Neuronal stem cell (in vitro differentiated cells): ENCODE results near the gene OR56B1.

Source experiments
- DNase-seq: peaks from one replicate; pipeline ENCODE4 v3.0.0-alpha.2; 2013; ENCODE audit warnings: low spot score
- H2AFZ ChIP-seq: one replicate; pipeline ENCODE4 v1.6.1; 2013; ENCODE audit warnings: mild to moderate bottlenecking, low read length, inconsistent platforms
- H2AK5ac ChIP-seq: 2 replicates; pipeline ENCODE4 v1.6.1; 2013; ENCODE audit warnings: low read depth, mild to moderate bottlenecking, inconsistent platforms, low read length, moderate library complexity, mixed read lengths
- H2BK120ac ChIP-seq: 2 replicates; pipeline ENCODE4 v1.6.1; 2013; ENCODE audit warnings: low read depth, mild to moderate bottlenecking, inconsistent platforms, low read length, moderate library complexity, mixed read lengths
- H2BK12ac ChIP-seq: one replicate; pipeline ENCODE4 v1.6.1; 2013; ENCODE audit warnings: low read length, inconsistent platforms
- H2BK15ac ChIP-seq: 2 replicates; pipeline ENCODE4 v1.6.1; 2013; ENCODE audit warnings: mild to moderate bottlenecking, low read length, inconsistent platforms, mixed read lengths
- H2BK5ac ChIP-seq: one replicate; pipeline ENCODE4 v1.6.1; 2013; ENCODE audit warnings: inconsistent platforms, mild to moderate bottlenecking, low read length, moderate library complexity
- H3K14ac ChIP-seq: one replicate; pipeline ENCODE4 v1.6.1; 2013; ENCODE audit warnings: low read length, inconsistent platforms
- H3K18ac ChIP-seq: 2 replicates; pipeline ENCODE4 v1.6.1; 2013; ENCODE audit warnings: low read length, inconsistent platforms
- H3K23ac ChIP-seq: 2 replicates; pipeline ENCODE4 v1.6.1; 2013; ENCODE audit warnings: low read depth, mild to moderate bottlenecking, mixed read lengths, low read length, inconsistent platforms; ENCODE audit not compliant: poor library complexity
- H3K27ac ChIP-seq: replicated peaks from 3 replicates; pipeline ENCODE4 v1.5.1; 2013; ENCODE audit warnings: low read length, inconsistent platforms
- H3K27me3 ChIP-seq, 3 experiments: 2 replicates each; pipeline ENCODE4 v1.6.1; 2013; ENCODE audit warnings: low read length in 3 of 3, mild to moderate bottlenecking in 2 of 3, inconsistent platforms in 1 of 3, low read depth in 1 of 3, mixed read lengths in 1 of 3, moderate library complexity in 1 of 3; ENCODE audit not compliant: control insufficient read depth in 3 of 3, insufficient read depth in 3 of 3
- H3K36me3 ChIP-seq, 2 donors: replicated peaks in 1 of 2; 2 replicates each; pipeline ENCODE4 v1.6.1; 2013; ENCODE audit warnings: low read length in 2 of 2; ENCODE audit not compliant: control insufficient read depth in 2 of 2, insufficient read depth in 2 of 2
- H3K4ac ChIP-seq: 2 replicates; pipeline ENCODE4 v1.6.1; 2013; ENCODE audit warnings: inconsistent platforms, mild to moderate bottlenecking, low read length, moderate library complexity
- H3K4me1 ChIP-seq, 2 donors: 1 replicate in 1 of 2; 2 replicates in 1 of 2; pipeline ENCODE4 v1.6.1; 2013; ENCODE audit warnings: low read length in 2 of 2, low read depth in 1 of 2; ENCODE audit not compliant: control insufficient read depth in 2 of 2, insufficient read depth in 1 of 2
- H3K4me2 ChIP-seq: one replicate; pipeline ENCODE4 v1.6.1; 2013; ENCODE audit warnings: mild to moderate bottlenecking, low read length, inconsistent platforms; ENCODE audit not compliant: insufficient read depth, poor library complexity, severe bottlenecking
- H3K4me3 ChIP-seq, 2 donors: 2 replicates each; pipeline ENCODE4 v1.5.1; 2013; ENCODE audit warnings: low read length in 2 of 2, mild to moderate bottlenecking in 2 of 2, inconsistent platforms in 1 of 2, moderate library complexity in 1 of 2
- H3K79me1 ChIP-seq: one replicate; pipeline ENCODE4 v1.6.1; 2013; ENCODE audit warnings: low read depth, mild to moderate bottlenecking, inconsistent platforms, low read length, moderate library complexity
- H3K9ac ChIP-seq: one replicate; pipeline ENCODE4 v1.6.1; 2013; ENCODE audit warnings: mild to moderate bottlenecking, low read depth, low read length, inconsistent platforms; ENCODE audit not compliant: poor library complexity
- H3K9me3 ChIP-seq, 2 donors: replicated peaks in 1 of 2; 2 replicates each; pipeline versions ENCODE3 to v1.6.1; 2013; ENCODE audit warnings: low read length in 2 of 2, mild to moderate bottlenecking in 2 of 2, inconsistent platforms in 1 of 2, low read depth in 1 of 2, mixed read lengths in 1 of 2, moderate library complexity in 1 of 2; ENCODE audit not compliant: control insufficient read depth in 2 of 2, insufficient read depth in 1 of 2
- H4K8ac ChIP-seq: one replicate; pipeline ENCODE4 v1.6.1; 2013; ENCODE audit warnings: low read depth, mild to moderate bottlenecking, inconsistent platforms, low read length, moderate library complexity
- H4K91ac ChIP-seq: one replicate; pipeline ENCODE4 v1.6.1; 2013; ENCODE audit warnings: low read length, low read depth, mild to moderate bottlenecking, inconsistent platforms; ENCODE audit not compliant: poor library complexity
- WGBS, 2 donors: extraction: QIAGEN DNeasy Blood & Tissue Kit; methylation state at CpG; one replicate each; pipeline ENCODE4 v1.1.7; 2013; ENCODE audit warnings: missing lambda C conversion rate in 2 of 2, mixed read lengths in 1 of 2; ENCODE audit not compliant: insufficient read length in 2 of 2, insufficient replicate concordance in 1 of 2; ENCODE audit errors: extremely low coverage in 2 of 2; 5-methylcytosine and 5-hydroxymethylcytosine counted together

The OR56B1 gene

GRCh38 chr11:5767056-5767455 lies 30.8 kb downstream of the OR56B1 start:
- Histone ChIP-seq H2AK5ac (no peak overlapping the region), H4K91ac (no peak overlapping the region), H3K4me2 (no peak overlapping the region), H3K18ac (no peak overlapping the region), H2AFZ (no peak overlapping the region), H3K9ac (no peak overlapping the region), H4K8ac (no peak overlapping the region), H3K27ac (no peak overlapping the region), H3K36me3 (no peaks in the 10 kb centered on the region), H3K4me1 (no peaks in the 10 kb centered on the region), H3K4me3 (no peak overlapping the region), H3K9me3 (no peaks in the 10 kb centered on the region), H3K23ac (no peak overlapping the region), H2BK15ac (no peak overlapping the region), H3K4ac (no peak overlapping the region), H2BK120ac (no peak overlapping the region), H3K27me3 (no peaks in the 10 kb centered on the region), H2BK5ac (no peak overlapping the region), H3K14ac (no peak overlapping the region), H3K79me1 (no peaks in the 10 kb centered on the region), H2BK12ac (no peak overlapping the region)
- WGBS, 2 donors, result no CpG with 5 or more reads among the region's 1 CpG
- no peak for DNase-seq

GRCh38 chr11:5783255-5783654 lies 47.0 kb downstream of the OR56B1 start, which contains the start of gene OR52N5:
TSS of gene OR52N5 (minus strand) at chr11:5783355. CDS start at chr11:5778634, 4,721 bp downstream.
- no peaks in the 10 kb centered on the region for H3K9me3 ChIP-seq
- no peak within 1 kb of the TSS for H3K14ac ChIP-seq
- no peak within 1 kb of the TSS for H3K4ac ChIP-seq
- no peaks in the 10 kb centered on the region for H3K36me3 ChIP-seq
- H4K8ac ChIP-seq, result no peak within 1 kb of the TSS
- H2AFZ ChIP-seq, result no peak within 1 kb of the TSS
- no peak within 1 kb of the TSS for H3K4me2 ChIP-seq
- H3K27me3 ChIP-seq, result no peaks in the 10 kb centered on the region
- H2BK120ac ChIP-seq, result no peak within 1 kb of the TSS
- no peak within 1 kb of the TSS for H3K18ac ChIP-seq
- no peaks in the 10 kb centered on the region for H3K4me1 ChIP-seq
- no peak within 1 kb of the TSS for H3K23ac ChIP-seq
- no peak within 1 kb of the TSS for H3K4me3 ChIP-seq
- H3K27ac ChIP-seq, result no peak within 1 kb of the TSS
- H2BK5ac ChIP-seq, result no peak within 1 kb of the TSS
- peaks cover 2% of the 10 kb centered on the region for H3K79me1 ChIP-seq
- no peak within 1 kb of the TSS for H2BK12ac ChIP-seq
- H4K91ac ChIP-seq, result no peak within 1 kb of the TSS
- no peak within 1 kb of the TSS for H3K9ac ChIP-seq
- H2BK15ac ChIP-seq, result no peak within 1 kb of the TSS
- no peak within 1 kb of the TSS for H2AK5ac ChIP-seq
- DNase-seq, result no peak
- no CpG with 5 or more reads among the region's 4 CpGs for WGBS, 2 donors
